SK-N-SH (cell line): ENCODE results near the gene MRRF. TPM values are rescaled to one million over a fixed set of nuclear protein-coding genes. Genes with fewer than 3 reads are reported as not detected.

ENCODE experiments used
- CTCF ChIA-PET: fragments of 300-600, 350-600 bp; formaldehyde crosslinking; extraction: SDS; loops from one replicate; lab custom pipeline; 2021; lab: Yijun Ruan, JAX
- POLR2A ChIA-PET: fragments of 350-600 bp; sonication (Branson Sonifier 250); formaldehyde crosslinking; extraction: SDS; loops from one replicate; lab custom pipeline; 2020; ENCODE audit warnings: antibody characterized with exemption, inconsistent platforms; lab: Yijun Ruan, JAX
- DNase-seq: peaks from one replicate; pipeline ENCODE4 v3.0.0; 2012
- H2AFZ ChIP-seq: fragments of 200-600 bp; sonication (generic); 2 replicates; pipeline ENCODE4 v1.8.1; 2016; ENCODE audit warnings: antibody characterized with exemption, mild to moderate bottlenecking, low read depth
- H3F3A ChIP-seq: fragments of 200-600 bp; sonication (generic); replicated peaks from 2 replicates; pipeline ENCODE3; 2016; ENCODE audit warnings: antibody characterized with exemption, mild to moderate bottlenecking; ENCODE audit not compliant: insufficient read depth
- H3K27ac ChIP-seq, 2 experiments: fragments of 200-500 bp in 1 of 2; fragments of 200-600 bp in 1 of 2; sonication (Bioruptor generic) in 1 of 2; sonication (generic), shearing (Covaris generic) in 1 of 2; 2 replicates each; pipeline versions ENCODE4 v1.5.1 to v1.6.1; 2014 to 2016; ENCODE audit warnings: low read depth in 2 of 2, inconsistent platforms in 1 of 2, low read length in 1 of 2, mild to moderate bottlenecking in 1 of 2, mixed read lengths in 1 of 2
- H3K27me3 ChIP-seq: fragments of 200-600 bp; sonication (generic), shearing (Covaris generic); 2 replicates; pipeline ENCODE4 v1.6.1; 2016; ENCODE audit warnings: mixed run types; ENCODE audit not compliant: insufficient read depth
- H3K36me3 ChIP-seq, 2 experiments: fragments of 200-500 bp in 1 of 2; fragments of 200-600 bp in 1 of 2; sonication (Bioruptor generic) in 1 of 2; sonication (generic) in 1 of 2; replicated peaks in 1 of 2; 2 replicates each; pipeline versions ENCODE3 to v1.5.1; 2014 to 2016; ENCODE audit warnings: low read length in 1 of 2, mild to moderate bottlenecking in 1 of 2; ENCODE audit not compliant: insufficient read depth in 2 of 2, control insufficient read depth in 1 of 2
- H3K4me1 ChIP-seq, 2 experiments: fragments of 200-500 bp in 1 of 2; fragments of 200-600 bp in 1 of 2; sonication (Bioruptor generic) in 1 of 2; sonication (generic), shearing (Covaris generic) in 1 of 2; 2 replicates each; pipeline versions ENCODE4 v1.5.1 to v1.6.1; 2014 to 2016; ENCODE audit warnings: low read depth in 1 of 2, low read length in 1 of 2, mixed run types in 1 of 2; ENCODE audit not compliant: insufficient read depth in 2 of 2, control insufficient read depth in 1 of 2
- H3K4me2 ChIP-seq: fragments of 200-600 bp; sonication (generic), shearing (Covaris generic); 2 replicates; pipeline ENCODE4 v1.6.1; 2017; ENCODE audit warnings: mixed run types
- H3K4me3 ChIP-seq, 2 experiments: fragments of 200-500 bp in 1 of 2; fragments of 200-600 bp in 1 of 2; sonication (Bioruptor generic) in 1 of 2; sonication (generic), shearing (Covaris generic) in 1 of 2; 2 replicates each; pipeline versions ENCODE4 v1.5.1 to v1.8.1; 2014 to 2016; ENCODE audit warnings: low read depth in 2 of 2, inconsistent platforms in 1 of 2, low read length in 1 of 2, mild to moderate bottlenecking in 1 of 2, mixed read lengths in 1 of 2, moderate library complexity in 1 of 2
- H3K79me2 ChIP-seq: fragments of 200-600 bp; sonication (generic); 2 replicates; pipeline ENCODE4 v1.8.1; 2017; ENCODE audit warnings: mild to moderate bottlenecking; ENCODE audit not compliant: insufficient read depth
- H3K9ac ChIP-seq: fragments of 200-600 bp; sonication (generic); 2 replicates; pipeline ENCODE4 v1.6.1; 2017; ENCODE audit warnings: mixed run types
- H3K9me2 ChIP-seq: fragments of 200-600 bp; sonication (generic); 2 replicates; pipeline ENCODE4 v1.6.1; 2017; ENCODE audit warnings: mixed run types
- H3K9me3 ChIP-seq: fragments of 200-600 bp; sonication (generic); 2 replicates; pipeline ENCODE4 v1.6.1; 2017; ENCODE audit warnings: mixed run types, mild to moderate bottlenecking, moderate library complexity
- H4K20me1 ChIP-seq: fragments of 200-600 bp; sonication (generic); 2 replicates; pipeline ENCODE4 v1.6.1; 2017; ENCODE audit warnings: mild to moderate bottlenecking, mixed run types; ENCODE audit not compliant: insufficient read depth
- ELF1 ChIP-seq: IDR thresholded peaks from 2 replicates; pipeline ENCODE4 v1.4.0; 2012
- EZH2phosphoT487 ChIP-seq: fragments of 200-600 bp; sonication (generic); IDR thresholded peaks from 2 replicates; pipeline ENCODE4 v1.6.1; 2017; ENCODE audit warnings: low read depth, mixed run types, mild to moderate bottlenecking, antibody characterized with exemption, moderate library complexity, borderline replicate concordance
- FOSL2 ChIP-seq: IDR thresholded peaks from 2 replicates; pipeline ENCODE4 v1.4.0; 2012; ENCODE audit warnings: low read depth, mild to moderate bottlenecking, moderate library complexity, borderline replicate concordance
- GABPA ChIP-seq: IDR thresholded peaks from 2 replicates; pipeline ENCODE4 v1.4.0; 2012; ENCODE audit warnings: low read depth, mild to moderate bottlenecking
- JUND ChIP-seq: IDR thresholded peaks from 2 replicates; pipeline ENCODE4 v1.4.0; 2012
- MEF2A ChIP-seq: IDR thresholded peaks from 2 replicates; pipeline ENCODE4 v1.4.0; 2012; ENCODE audit warnings: low read depth, borderline replicate concordance
- RFX5 ChIP-seq: IDR thresholded peaks from 2 replicates; pipeline ENCODE4 v1.6.1; 2012; ENCODE audit warnings: mild to moderate bottlenecking, improper control_type of control experiment, low read length
- RXRA ChIP-seq: IDR thresholded peaks from 2 replicates; pipeline ENCODE4 v1.4.0; 2012; ENCODE audit warnings: low read depth, mild to moderate bottlenecking, borderline replicate concordance
- TAF1 ChIP-seq: IDR thresholded peaks from 2 replicates; pipeline ENCODE4 v1.6.1; 2012; ENCODE audit warnings: low read depth, mild to moderate bottlenecking, low read length, moderate library complexity, borderline replicate concordance
- TEAD4 ChIP-seq: IDR thresholded peaks from 2 replicates; pipeline ENCODE4 v1.4.0; 2012; ENCODE audit warnings: mild to moderate bottlenecking, borderline replicate concordance; ENCODE audit not compliant: insufficient read depth
- YY1 ChIP-seq: IDR thresholded peaks from 2 replicates; pipeline ENCODE4 v1.4.0; 2012; ENCODE audit warnings: low read depth, mild to moderate bottlenecking
- WGBS: methylation state at CpG from one replicate; pipeline ENCODE4 v1.1.6; 2017; ENCODE audit warnings: low lambda C conversion rate; 5-methylcytosine and 5-hydroxymethylcytosine counted together
- polyA plus RNA-seq, 3 experiments: library from polyadenylated mRNA; depleted of rRNA; stranded (reverse); fragments of >200 nt; gene quantifications; 2 replicates each; pipeline ENCODE4 v1.2.3, GENCODE V29; 2012
- TF ChIP-seq, protein P1 (sequence below): IDR thresholded peaks from 2 replicates; pipeline ENCODE4 v1.4.0; 2012; ENCODE audit warnings: low read depth, borderline replicate concordance
- TF ChIP-seq, protein P2 (sequence below): IDR thresholded peaks from 2 replicates; pipeline ENCODE4 v1.4.0; 2012; ENCODE audit warnings: low read depth
- TF ChIP-seq, protein P3 (sequence below): fragments of 150-350 bp; IDR thresholded peaks from 2 replicates; pipeline ENCODE4 v1.6.1; 2017; ENCODE audit warnings: antibody characterized with exemption, low read length, low read depth, borderline replicate concordance
- TF ChIP-seq, protein P4 (sequence below): fragments of 150-350 bp; IDR thresholded peaks from 2 replicates; pipeline ENCODE4 v1.6.1; 2016; ENCODE audit warnings: mild to moderate bottlenecking, low read depth, low read length

The MRRF gene
- polyA plus RNA-seq, 1 of the 3 experiments (the other 2 are of a cell fraction) = 35.1 TPM

DNA sequence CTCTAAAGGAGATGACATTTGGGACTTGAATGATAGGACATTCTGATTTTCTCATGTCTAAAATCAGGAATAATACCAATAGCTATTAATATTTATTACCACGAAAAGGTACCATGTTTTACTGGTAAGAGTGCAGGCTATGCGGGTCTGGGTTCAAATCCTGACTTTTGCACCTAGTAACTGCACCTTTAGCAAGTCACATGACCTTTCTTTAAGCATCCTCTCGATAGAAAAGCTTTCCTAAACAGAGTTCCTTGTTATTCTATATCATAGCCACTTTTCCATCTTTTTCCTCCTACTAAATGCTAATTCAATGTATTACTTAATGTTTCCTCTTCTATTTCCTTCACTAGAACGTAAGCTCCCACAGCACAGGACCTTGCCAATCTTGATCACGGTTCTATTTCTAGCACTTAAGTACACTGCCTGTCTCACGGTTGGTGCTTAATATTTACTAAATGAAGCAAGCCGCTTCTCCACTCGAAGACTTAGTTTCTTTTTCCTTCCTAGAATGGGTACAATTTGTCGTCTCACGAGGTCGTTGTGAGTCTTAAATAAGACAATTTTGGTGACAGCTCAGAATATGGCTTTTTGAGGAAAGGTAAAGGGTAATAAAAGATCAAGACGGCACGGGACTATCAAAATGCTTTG lies 858 bp upstream of the MRRF start:
- CTCF ChIA-PET = interaction anchor here (0.6 to 3.1 kb wide), 5 partner anchors 87 to 291 kb away, joined by 3 to 12 read pairs (median 7); no protein-coding TSS in a partner anchor
- no peak for TF ChIP-seq FOSL2
- no peak for TF ChIP-seq YY1
- TF ChIP-seq, protein P1, sequence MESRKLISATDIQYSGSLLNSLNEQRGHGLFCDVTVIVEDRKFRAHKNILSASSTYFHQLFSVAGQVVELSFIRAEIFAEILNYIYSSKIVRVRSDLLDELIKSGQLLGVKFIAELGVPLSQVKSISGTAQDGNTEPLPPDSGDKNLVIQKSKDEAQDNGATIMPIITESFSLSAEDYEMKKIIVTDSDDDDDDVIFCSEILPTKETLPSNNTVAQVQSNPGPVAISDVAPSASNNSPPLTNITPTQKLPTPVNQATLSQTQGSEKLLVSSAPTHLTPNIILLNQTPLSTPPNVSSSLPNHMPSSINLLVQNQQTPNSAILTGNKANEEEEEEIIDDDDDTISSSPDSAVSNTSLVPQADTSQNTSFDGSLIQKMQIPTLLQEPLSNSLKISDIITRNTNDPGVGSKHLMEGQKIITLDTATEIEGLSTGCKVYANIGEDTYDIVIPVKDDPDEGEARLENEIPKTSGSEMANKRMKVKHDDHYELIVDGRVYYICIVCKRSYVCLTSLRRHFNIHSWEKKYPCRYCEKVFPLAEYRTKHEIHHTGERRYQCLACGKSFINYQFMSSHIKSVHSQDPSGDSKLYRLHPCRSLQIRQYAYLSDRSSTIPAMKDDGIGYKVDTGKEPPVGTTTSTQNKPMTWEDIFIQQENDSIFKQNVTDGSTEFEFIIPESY = no peak
- TF ChIP-seq TEAD4 = no peak
- TF ChIP-seq, protein P2, sequence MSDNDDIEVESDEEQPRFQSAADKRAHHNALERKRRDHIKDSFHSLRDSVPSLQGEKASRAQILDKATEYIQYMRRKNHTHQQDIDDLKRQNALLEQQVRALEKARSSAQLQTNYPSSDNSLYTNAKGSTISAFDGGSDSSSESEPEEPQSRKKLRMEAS = no peak
- TF ChIP-seq MEF2A = no peak
- no peak for TF ChIP-seq EZH2phosphoT487
- no peak for TF ChIP-seq JUND
- TF ChIP-seq RFX5 = no peak
- TF ChIP-seq, protein P3, sequence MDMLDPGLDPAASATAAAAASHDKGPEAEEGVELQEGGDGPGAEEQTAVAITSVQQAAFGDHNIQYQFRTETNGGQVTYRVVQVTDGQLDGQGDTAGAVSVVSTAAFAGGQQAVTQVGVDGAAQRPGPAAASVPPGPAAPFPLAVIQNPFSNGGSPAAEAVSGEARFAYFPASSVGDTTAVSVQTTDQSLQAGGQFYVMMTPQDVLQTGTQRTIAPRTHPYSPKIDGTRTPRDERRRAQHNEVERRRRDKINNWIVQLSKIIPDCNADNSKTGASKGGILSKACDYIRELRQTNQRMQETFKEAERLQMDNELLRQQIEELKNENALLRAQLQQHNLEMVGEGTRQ = no peak
- TF ChIP-seq TAF1 = no peak
- no peak for TF ChIP-seq GABPA
- TF ChIP-seq RXRA = no peak
- no peak for TF ChIP-seq ELF1
- TF ChIP-seq, protein P4, sequence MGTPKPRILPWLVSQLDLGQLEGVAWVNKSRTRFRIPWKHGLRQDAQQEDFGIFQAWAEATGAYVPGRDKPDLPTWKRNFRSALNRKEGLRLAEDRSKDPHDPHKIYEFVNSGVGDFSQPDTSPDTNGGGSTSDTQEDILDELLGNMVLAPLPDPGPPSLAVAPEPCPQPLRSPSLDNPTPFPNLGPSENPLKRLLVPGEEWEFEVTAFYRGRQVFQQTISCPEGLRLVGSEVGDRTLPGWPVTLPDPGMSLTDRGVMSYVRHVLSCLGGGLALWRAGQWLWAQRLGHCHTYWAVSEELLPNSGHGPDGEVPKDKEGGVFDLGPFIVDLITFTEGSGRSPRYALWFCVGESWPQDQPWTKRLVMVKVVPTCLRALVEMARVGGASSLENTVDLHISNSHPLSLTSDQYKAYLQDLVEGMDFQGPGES = no peak
- TF ChIP-seq, all 33 proteins: peak for 0
- Histone ChIP-seq H3K4me2 (peak overlapping the region; percentile 86), H3K27ac (peak overlapping the region; percentile 78 to 96), H3K9ac (peak overlapping the region; percentile 81), H4K20me1 (0 out of 2 replicates have a peak, but pooled peaks cover 5% of the 10 kb centered on the region), H3K79me2 (peaks cover 80% of the 10 kb centered on the region), H3F3A (no peaks in the 10 kb centered on the region), H3K4me3 (peak overlapping the region; percentile 55 to 88), H3K36me3 (peaks cover 11 to 26% of the 10 kb centered on the region in 2 experiments), H3K9me3 (no peaks in the 10 kb centered on the region), H3K4me1 (peaks cover 12 to 13% of the 10 kb centered on the region in 2 experiments; a peak in 3 of 4 replicates), H2AFZ (peak overlapping the region; percentile 85; the same call in 1 of the 2 replicates), H3K9me2 (no peaks in the 10 kb centered on the region), H3K27me3 (no peaks in the 10 kb centered on the region)
- POLR2A ChIA-PET = interaction anchor here (1.2 kb wide), 1 partner anchor 8 kb away, joined by 3 read pairs; no protein-coding TSS in a partner anchor
- WGBS = 2% methylated on average over 13 of the region's 13 CpGs
- no peak for DNase-seq
